ENCODE results near the gene CUX1. TPM values are rescaled to one million over a fixed set of nuclear protein-coding genes. Genes with fewer than 3 reads are reported as not detected.

The CUX1 gene
- total RNA-seq, 2 donors from 2014 or later, result 42.0 to 47.5 TPM

DNA sequence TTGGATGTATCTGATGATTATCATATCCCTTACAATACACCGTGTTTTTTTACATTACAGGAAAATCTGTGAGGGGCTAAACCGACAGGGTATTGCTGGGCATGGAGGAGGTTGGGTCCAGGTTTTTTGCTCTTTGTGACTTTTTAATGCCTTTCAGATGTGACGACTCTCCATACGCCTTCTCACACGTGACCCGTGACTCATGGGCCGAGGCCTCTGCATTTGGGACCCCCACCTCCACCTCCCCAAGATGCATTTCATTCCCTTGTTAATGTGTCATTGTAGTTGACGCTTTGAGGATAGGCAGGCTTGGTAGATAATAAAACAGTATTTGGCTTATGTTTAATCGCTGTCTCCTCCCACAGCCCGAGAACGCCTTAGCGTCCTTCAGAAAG lies 95.3 kb downstream of the CUX1 start:
- Histone ChIP-seq H3K36me3 (replicated peaks in 1 of 2; ENCODE audit: insufficient read depth in 1 of 2, low read depth in 2 of 2) (no peaks in the 10 kb centered on the region), H3K9me3 (no peaks in the 10 kb centered on the region), H3K27me3 (no peaks in the 10 kb centered on the region), H3K4me1 (peaks cover 6% of the 10 kb centered on the region), H3K27ac (no peak overlapping the region), H3K4me3 (no peak overlapping the region)
- intact Hi-C loops (cut with DNase I), result no loop called here
- WGBS, 2 donors, result 76 to 84% methylated on average over 12 of the region's 12 CpGs
- no peak for TF ChIP-seq POLR2A (IDR thresholded peaks at IDR 0.05)
- TF ChIP-seq, protein P1, sequence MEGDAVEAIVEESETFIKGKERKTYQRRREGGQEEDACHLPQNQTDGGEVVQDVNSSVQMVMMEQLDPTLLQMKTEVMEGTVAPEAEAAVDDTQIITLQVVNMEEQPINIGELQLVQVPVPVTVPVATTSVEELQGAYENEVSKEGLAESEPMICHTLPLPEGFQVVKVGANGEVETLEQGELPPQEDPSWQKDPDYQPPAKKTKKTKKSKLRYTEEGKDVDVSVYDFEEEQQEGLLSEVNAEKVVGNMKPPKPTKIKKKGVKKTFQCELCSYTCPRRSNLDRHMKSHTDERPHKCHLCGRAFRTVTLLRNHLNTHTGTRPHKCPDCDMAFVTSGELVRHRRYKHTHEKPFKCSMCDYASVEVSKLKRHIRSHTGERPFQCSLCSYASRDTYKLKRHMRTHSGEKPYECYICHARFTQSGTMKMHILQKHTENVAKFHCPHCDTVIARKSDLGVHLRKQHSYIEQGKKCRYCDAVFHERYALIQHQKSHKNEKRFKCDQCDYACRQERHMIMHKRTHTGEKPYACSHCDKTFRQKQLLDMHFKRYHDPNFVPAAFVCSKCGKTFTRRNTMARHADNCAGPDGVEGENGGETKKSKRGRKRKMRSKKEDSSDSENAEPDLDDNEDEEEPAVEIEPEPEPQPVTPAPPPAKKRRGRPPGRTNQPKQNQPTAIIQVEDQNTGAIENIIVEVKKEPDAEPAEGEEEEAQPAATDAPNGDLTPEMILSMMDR (IDR thresholded peaks at IDR 0.05), result no peak
- ATAC-seq (no peak), DNase-seq (no peak)

- ATAC-seq (no peak), DNase-seq (no peak)
- H3K4me1 ChIP-seq, result peaks cover 6% of the 10 kb centered on the region
Observed at GRCh38 chr7:101913247-101913721, 95.9 kb downstream of the CUX1 start.

GRCh38 chr7:101913851-101914250 lies 96.4 kb downstream of the CUX1 start:
- ATAC-seq (no peak), DNase-seq (no peak)
- Histone ChIP-seq H3K9me3 (no peaks in the 10 kb centered on the region), H3K4me3 (no peak overlapping the region), H3K4me1 (peaks cover 6% of the 10 kb centered on the region), H3K36me3 (replicated peaks in 1 of 2; ENCODE audit: insufficient read depth in 1 of 2, low read depth in 2 of 2) (no peaks in the 10 kb centered on the region), H3K27me3 (no peaks in the 10 kb centered on the region), H3K27ac (no peak overlapping the region)
- no peak for TF ChIP-seq POLR2A (IDR thresholded peaks at IDR 0.05)
- TF ChIP-seq, protein P1 (IDR thresholded peaks at IDR 0.05), result no peak
- intact Hi-C loops (cut with DNase I), result no loop called here
- WGBS, 2 donors, result 65 to 85% methylated on average over 7 of the region's 7 CpGs

More at GRCh38 chr7:101913247-101913721, 95.9 kb downstream of the CUX1 start:
- Histone ChIP-seq H3K27me3 (no peaks in the 10 kb centered on the region), H3K36me3 (replicated peaks in 1 of 2; ENCODE audit: insufficient read depth in 1 of 2, low read depth in 2 of 2) (no peaks in the 10 kb centered on the region), H3K27ac (no peak overlapping the region), H3K4me3 (no peak overlapping the region), H3K9me3 (no peaks in the 10 kb centered on the region)
- intact Hi-C loops (cut with DNase I), result no loop called here
- no peak for TF ChIP-seq POLR2A (IDR thresholded peaks at IDR 0.05)
- TF ChIP-seq, protein P1 (IDR thresholded peaks at IDR 0.05), result no peak
- 82 to 89% methylated on average over 20 to 24 of the region's 24 CpGs for WGBS, 2 donors

GRCh38 chr7:101915000-101915399 lies 97.6 kb downstream of the CUX1 start:
- Histone ChIP-seq H3K4me3 (no peak overlapping the region), H3K27ac (no peak overlapping the region), H3K36me3 (replicated peaks in 1 of 2; ENCODE audit: insufficient read depth in 1 of 2, low read depth in 2 of 2) (no peaks in the 10 kb centered on the region), H3K27me3 (no peaks in the 10 kb centered on the region), H3K4me1 (peaks cover 6% of the 10 kb centered on the region), H3K9me3 (no peaks in the 10 kb centered on the region)
- peak in 1 of 4 donors; percentile 26 for DNase-seq
- ATAC-seq, result no peak
- TF ChIP-seq, protein P1 (IDR thresholded peaks at IDR 0.05), result no peak
- TF ChIP-seq POLR2A (IDR thresholded peaks at IDR 0.05), result no peak
- WGBS, 2 donors, result 82 to 84% methylated on average over 14 to 15 of the region's 15 CpGs
- intact Hi-C loops (cut with DNase I), result no loop called here

DNA sequence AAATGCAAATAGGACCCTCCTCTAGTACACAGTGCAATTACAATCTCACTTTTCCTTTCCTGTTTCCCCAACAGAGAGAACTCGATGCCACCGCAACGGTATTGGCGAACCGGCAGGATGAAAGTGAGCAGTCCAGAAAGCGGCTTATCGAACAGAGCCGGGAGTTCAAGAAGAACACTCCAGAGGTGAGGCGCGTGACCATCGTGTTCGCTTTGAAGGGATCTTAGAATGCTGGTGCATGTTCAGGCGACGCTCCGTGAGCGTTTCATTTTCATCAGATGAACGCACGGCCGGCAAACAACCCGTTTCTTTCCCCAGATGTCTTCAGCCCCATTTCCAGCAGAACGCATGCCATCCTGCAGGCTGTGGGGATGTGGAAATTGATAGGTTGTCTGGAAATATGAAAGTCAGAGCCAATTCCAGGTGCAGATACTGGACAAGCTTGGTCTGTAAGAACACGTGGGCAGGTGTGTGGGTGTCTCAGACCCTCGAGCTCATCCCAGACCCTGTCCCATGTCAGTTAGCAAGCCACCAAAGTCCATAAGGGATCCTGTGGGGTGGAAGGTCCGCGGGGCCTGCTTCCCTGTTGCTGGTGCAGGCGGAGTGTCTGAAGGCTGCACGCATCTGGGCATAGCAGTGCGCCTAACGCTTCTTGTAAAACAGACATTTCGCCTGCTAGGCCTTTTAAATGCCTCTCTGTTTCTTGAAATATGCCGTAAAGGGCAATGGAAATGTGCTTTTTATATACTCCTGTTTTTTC lies 98.8 kb downstream of the CUX1 start:
- 96 to 97% methylated on average over 27 to 31 of the region's 31 CpGs for WGBS, 2 donors
- TF ChIP-seq POLR2A (IDR thresholded peaks at IDR 0.05), result no peak
- TF ChIP-seq, protein P1 (IDR thresholded peaks at IDR 0.05), result no peak
- no peak overlapping the region for H3K27ac ChIP-seq
- H3K27me3 ChIP-seq, result no peaks in the 10 kb centered on the region
- DNase-seq, result no peak
- intact Hi-C loops (cut with DNase I), result no loop called here
- no peaks in the 10 kb centered on the region for H3K36me3 ChIP-seq (replicated peaks in 1 of 2; ENCODE audit: insufficient read depth in 1 of 2, low read depth in 2 of 2)
- peaks cover 4% of the 10 kb centered on the region for H3K4me1 ChIP-seq
- H3K4me3 ChIP-seq, result no peak overlapping the region
- no peaks in the 10 kb centered on the region for H3K9me3 ChIP-seq
- no peak for ATAC-seq

Data from body of pancreas (tissue), 4 donors.